OCI-LY1 (cell line): ENCODE measurements around the gene FAP.

Source experiments
- EZH2 ChIP-seq: fragments of 200-600 bp; sonication (generic), shearing (Covaris generic); IDR thresholded peaks from 2 replicates; pipeline ENCODE4 v1.8.0; 2017; ENCODE audit warnings: borderline replicate concordance, mixed run types, mild to moderate bottlenecking, antibody characterized with exemption, low read length, moderate library complexity, mixed read lengths
- TF ChIP-seq, protein P1 (sequence below): fragments of 200-600 bp; sonication (generic), shearing (Covaris generic); IDR thresholded peaks from 2 replicates; pipeline ENCODE4 v1.5.1; 2017; ENCODE audit warnings: mild to moderate bottlenecking, antibody characterized with exemption, low read length, moderate library complexity, mixed read lengths

DNA sequence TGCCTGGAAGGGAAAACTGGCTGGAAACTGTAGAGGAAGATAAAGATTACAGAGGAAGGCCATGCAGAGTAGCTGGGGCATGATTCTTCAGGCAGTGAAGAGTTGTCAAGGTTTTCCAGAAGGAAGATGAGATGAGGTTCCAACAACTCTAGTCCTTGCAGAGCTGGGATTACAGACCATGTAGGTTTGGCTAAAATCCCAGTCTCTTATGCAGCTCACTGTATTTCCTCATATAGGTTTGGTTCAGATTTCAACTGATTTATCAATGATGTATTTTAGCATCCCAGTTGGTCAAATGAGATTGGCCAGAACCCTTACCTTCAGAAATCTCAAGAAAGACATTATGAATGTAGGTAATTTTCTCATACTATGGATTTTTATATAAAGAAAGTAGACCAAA is 16.4 kb downstream of the FAP start:
- TF ChIP-seq, protein P1, sequence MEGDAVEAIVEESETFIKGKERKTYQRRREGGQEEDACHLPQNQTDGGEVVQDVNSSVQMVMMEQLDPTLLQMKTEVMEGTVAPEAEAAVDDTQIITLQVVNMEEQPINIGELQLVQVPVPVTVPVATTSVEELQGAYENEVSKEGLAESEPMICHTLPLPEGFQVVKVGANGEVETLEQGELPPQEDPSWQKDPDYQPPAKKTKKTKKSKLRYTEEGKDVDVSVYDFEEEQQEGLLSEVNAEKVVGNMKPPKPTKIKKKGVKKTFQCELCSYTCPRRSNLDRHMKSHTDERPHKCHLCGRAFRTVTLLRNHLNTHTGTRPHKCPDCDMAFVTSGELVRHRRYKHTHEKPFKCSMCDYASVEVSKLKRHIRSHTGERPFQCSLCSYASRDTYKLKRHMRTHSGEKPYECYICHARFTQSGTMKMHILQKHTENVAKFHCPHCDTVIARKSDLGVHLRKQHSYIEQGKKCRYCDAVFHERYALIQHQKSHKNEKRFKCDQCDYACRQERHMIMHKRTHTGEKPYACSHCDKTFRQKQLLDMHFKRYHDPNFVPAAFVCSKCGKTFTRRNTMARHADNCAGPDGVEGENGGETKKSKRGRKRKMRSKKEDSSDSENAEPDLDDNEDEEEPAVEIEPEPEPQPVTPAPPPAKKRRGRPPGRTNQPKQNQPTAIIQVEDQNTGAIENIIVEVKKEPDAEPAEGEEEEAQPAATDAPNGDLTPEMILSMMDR, result no peak
- TF ChIP-seq EZH2, result no peak
